ENCODE results near the gene OR4D2. TPM values are rescaled to one million over a fixed set of nuclear protein-coding genes. Genes with fewer than 3 reads are reported as not detected.

Gene OR4D2
- total and polyA plus RNA-seq, 3 donors from 2014 or later = not detected

DNA sequence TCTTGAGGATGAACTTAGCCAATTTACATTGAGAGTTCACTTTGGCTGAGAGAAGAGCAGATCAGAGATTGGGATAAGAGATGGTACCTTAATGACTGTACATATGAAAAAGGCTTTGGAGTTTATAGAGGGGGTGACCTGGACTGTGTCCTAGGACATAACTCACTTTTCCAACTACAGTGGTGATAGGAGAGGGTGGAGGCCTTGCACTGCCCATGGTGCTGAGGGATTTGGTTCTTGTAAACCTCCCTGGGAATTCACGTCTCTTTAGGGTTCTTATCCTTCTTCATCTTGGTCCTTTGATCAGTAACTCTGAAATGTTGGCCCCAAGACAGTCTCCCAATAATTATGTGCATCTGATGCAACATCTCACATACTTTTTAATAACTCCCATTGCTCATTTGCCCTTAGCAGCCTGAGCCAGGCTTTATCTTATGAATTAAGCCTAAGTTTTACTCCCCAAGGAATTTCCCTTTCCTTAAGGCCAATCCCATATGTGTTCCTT, 18.8 kb upstream of the OR4D2 start, which contains the start of gene OR4D1:
OR4D1 (plus strand) TSS at position 455 of the 505 bp plus-strand sequence. CDS start 6,770 bp downstream, outside the sequence.
- whole genome bisulfite sequencing, 2 donors = 38 to 63% methylated on average over 1 of the region's 1 CpG
- Histone ChIP-seq H3K9me3 (no peaks in the 10 kb centered on the region), H3K4me1 (no peaks in the 10 kb centered on the region), H3K27me3 (no peaks in the 10 kb centered on the region), H3K36me3 (ENCODE audit: low read depth, missing control alignments) (no peaks in the 10 kb centered on the region), H3K4me3 (no peak within 1 kb of the TSS), H3K27ac (no peak within 1 kb of the TSS)
- no peak for TF ChIP-seq POLR2A (IDR thresholded peaks at IDR 0.05)
- TF ChIP-seq, protein P1, sequence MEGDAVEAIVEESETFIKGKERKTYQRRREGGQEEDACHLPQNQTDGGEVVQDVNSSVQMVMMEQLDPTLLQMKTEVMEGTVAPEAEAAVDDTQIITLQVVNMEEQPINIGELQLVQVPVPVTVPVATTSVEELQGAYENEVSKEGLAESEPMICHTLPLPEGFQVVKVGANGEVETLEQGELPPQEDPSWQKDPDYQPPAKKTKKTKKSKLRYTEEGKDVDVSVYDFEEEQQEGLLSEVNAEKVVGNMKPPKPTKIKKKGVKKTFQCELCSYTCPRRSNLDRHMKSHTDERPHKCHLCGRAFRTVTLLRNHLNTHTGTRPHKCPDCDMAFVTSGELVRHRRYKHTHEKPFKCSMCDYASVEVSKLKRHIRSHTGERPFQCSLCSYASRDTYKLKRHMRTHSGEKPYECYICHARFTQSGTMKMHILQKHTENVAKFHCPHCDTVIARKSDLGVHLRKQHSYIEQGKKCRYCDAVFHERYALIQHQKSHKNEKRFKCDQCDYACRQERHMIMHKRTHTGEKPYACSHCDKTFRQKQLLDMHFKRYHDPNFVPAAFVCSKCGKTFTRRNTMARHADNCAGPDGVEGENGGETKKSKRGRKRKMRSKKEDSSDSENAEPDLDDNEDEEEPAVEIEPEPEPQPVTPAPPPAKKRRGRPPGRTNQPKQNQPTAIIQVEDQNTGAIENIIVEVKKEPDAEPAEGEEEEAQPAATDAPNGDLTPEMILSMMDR (IDR thresholded peaks at IDR 0.05) = no peak
- no peak for DNase-seq
- intact Hi-C loops (cut with DNase I; ENCODE audit: low total_unique reads) = no loop called here

DNA sequence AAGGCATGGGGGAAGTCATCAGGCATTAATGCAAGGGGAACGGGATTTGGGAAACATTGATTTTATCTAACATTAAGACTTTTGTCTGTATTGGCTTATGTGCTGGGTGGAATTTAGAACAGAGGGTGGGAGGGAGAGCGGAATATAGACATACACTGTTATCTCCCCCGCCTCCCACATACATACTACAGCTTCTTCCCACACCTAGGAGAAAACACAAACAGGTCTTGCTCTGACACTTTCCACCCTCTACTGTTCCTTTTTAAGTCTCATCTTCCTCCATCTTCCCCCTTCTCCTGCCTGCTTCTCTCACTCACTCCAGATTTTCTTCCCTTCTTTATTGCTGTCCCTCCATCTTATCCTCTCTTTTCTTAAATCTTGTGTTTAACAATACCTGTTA, 18.2 kb upstream of the OR4D2 start:
- no peaks in the 10 kb centered on the region for H3K36me3 ChIP-seq (ENCODE audit: low read depth, missing control alignments)
- H3K27me3 ChIP-seq = no peaks in the 10 kb centered on the region
- DNase-seq = no peak
- intact Hi-C loops (cut with DNase I; ENCODE audit: low total_unique reads) = no loop called here
- no peak overlapping the region for H3K4me3 ChIP-seq
- TF ChIP-seq, protein P1 (IDR thresholded peaks at IDR 0.05) = no peak
- TF ChIP-seq POLR2A (IDR thresholded peaks at IDR 0.05) = no peak
- whole genome bisulfite sequencing, 2 donors = 61 to 74% methylated on average over 3 of the region's 3 CpGs
- H3K9me3 ChIP-seq = no peaks in the 10 kb centered on the region
- no peak overlapping the region for H3K27ac ChIP-seq
- H3K4me1 ChIP-seq = no peaks in the 10 kb centered on the region

DNA sequence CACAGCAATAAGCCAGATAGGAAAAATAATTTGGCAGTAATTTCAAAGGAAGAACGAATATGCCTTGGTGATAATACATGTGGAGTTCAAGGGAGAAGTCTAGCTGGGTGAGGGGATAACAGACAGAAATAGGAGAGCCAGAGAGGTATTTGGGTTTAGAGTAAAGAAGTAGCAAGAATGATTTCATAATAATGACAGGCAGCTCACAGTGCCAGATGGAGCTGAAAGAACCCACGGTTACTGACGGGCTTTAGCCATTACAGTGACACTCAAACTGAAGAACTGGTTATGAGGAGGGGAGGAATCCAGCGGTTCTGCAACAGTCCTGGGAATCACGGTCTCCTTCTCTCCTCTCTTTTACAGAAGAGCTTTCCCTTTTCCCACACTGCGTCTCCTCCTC, 16.4 kb upstream of the OR4D2 start:
- Histone ChIP-seq H3K27me3 (no peaks in the 10 kb centered on the region), H3K36me3 (ENCODE audit: low read depth, missing control alignments) (no peaks in the 10 kb centered on the region), H3K27ac (no peak overlapping the region), H3K4me1 (no peaks in the 10 kb centered on the region), H3K9me3 (no peaks in the 10 kb centered on the region), H3K4me3 (no peak overlapping the region)
- whole genome bisulfite sequencing, 2 donors = 63% methylated on average over 6 of the region's 6 CpGs
- DNase-seq = no peak
- intact Hi-C loops (cut with DNase I; ENCODE audit: low total_unique reads) = no loop called here
- no peak for TF ChIP-seq POLR2A (IDR thresholded peaks at IDR 0.05)
- TF ChIP-seq, protein P1 (IDR thresholded peaks at IDR 0.05) = no peak

DNA sequence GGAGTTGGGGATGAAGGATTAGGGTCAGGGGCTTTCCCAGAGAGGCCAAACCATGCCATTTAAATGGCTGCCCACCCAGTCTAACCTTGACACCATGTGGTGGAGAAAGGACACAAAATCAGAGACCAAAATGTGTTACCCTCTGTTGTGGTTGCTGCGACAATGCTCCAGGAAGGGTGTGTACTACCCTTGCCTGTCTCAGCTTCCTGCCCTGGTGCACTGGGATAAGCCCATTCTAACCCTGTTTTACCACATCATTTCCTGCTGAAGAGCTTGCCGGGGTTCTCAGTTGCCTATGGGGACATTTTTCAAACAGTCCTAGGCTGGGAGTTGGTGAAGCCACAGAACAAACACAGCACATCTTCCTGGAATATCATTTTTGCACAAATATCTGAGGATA, 13.7 kb upstream of the OR4D2 start:
- H3K27me3 ChIP-seq = no peaks in the 10 kb centered on the region
- H3K36me3 ChIP-seq (ENCODE audit: low read depth, missing control alignments) = no peaks in the 10 kb centered on the region
- no peaks in the 10 kb centered on the region for H3K4me1 ChIP-seq
- no peak overlapping the region for H3K4me3 ChIP-seq
- TF ChIP-seq, protein P1 (IDR thresholded peaks at IDR 0.05) = no peak
- no peak for TF ChIP-seq POLR2A (IDR thresholded peaks at IDR 0.05)
- 74% methylated on average over 2 of the region's 2 CpGs for WGBS, 2 donors
- DNase-seq = no peak
- no peak overlapping the region for H3K27ac ChIP-seq
- intact Hi-C loops (cut with DNase I; ENCODE audit: low total_unique reads) = no loop called here
- H3K9me3 ChIP-seq = no peaks in the 10 kb centered on the region

GRCh38 chr17:58153671-58154070, 13.1 kb upstream of the OR4D2 start:
- TF ChIP-seq, protein P1 (IDR thresholded peaks at IDR 0.05) = no peak
- no peak for TF ChIP-seq POLR2A (IDR thresholded peaks at IDR 0.05)
- no peak for DNase-seq
- H3K27ac ChIP-seq = no peak overlapping the region
- no peak overlapping the region for H3K4me3 ChIP-seq
- no peaks in the 10 kb centered on the region for H3K9me3 ChIP-seq
- intact Hi-C loops (cut with DNase I; ENCODE audit: low total_unique reads) = no loop called here
- H3K27me3 ChIP-seq = no peaks in the 10 kb centered on the region
- no peaks in the 10 kb centered on the region for H3K36me3 ChIP-seq (ENCODE audit: low read depth, missing control alignments)
- no peaks in the 10 kb centered on the region for H3K4me1 ChIP-seq

Measured in testis (tissue), 3 donors.